Esophagus (tissue), 2 donors: ENCODE data around the gene KHDC1L. TPM values are rescaled to one million over a fixed set of nuclear protein-coding genes. Genes with fewer than 3 reads are reported as not detected.

Experiments
- H3K27ac ChIP-seq, 2 donors: one replicate each; pipeline ENCODE4 v1.5.1; 2013; ENCODE audit warnings: low read depth in 2 of 2, mild to moderate bottlenecking in 2 of 2, inconsistent platforms in 1 of 2, low read length in 1 of 2, moderate library complexity in 1 of 2
- H3K27me3 ChIP-seq, 2 donors: one replicate each; pipeline ENCODE4 v1.6.1; 2013; ENCODE audit warnings: low read length in 2 of 2, control low read depth in 1 of 2, mild to moderate bottlenecking in 1 of 2; ENCODE audit not compliant: insufficient read depth in 2 of 2, control insufficient read depth in 1 of 2
- H3K36me3 ChIP-seq, 2 donors: one replicate each; pipeline ENCODE4 v1.6.1; 2013; ENCODE audit warnings: low read length in 1 of 2; ENCODE audit not compliant: control insufficient read depth in 2 of 2, insufficient read depth in 2 of 2
- H3K4me1 ChIP-seq, 2 donors: one replicate each; pipeline ENCODE4 v1.6.1; 2013; ENCODE audit warnings: low read length in 1 of 2; ENCODE audit not compliant: control insufficient read depth in 2 of 2, insufficient read depth in 2 of 2
- H3K4me3 ChIP-seq, 2 donors: one replicate each; pipeline ENCODE4 v1.5.1; 2013; ENCODE audit warnings: low read length in 2 of 2, mild to moderate bottlenecking in 2 of 2, low read depth in 1 of 2, moderate library complexity in 1 of 2
- H3K9me3 ChIP-seq, 2 donors: one replicate each; pipeline ENCODE4 v1.6.1; 2013; ENCODE audit warnings: mild to moderate bottlenecking in 2 of 2, low read depth in 1 of 2, low read length in 1 of 2, moderate library complexity in 1 of 2; ENCODE audit not compliant: control insufficient read depth in 2 of 2, insufficient read depth in 1 of 2
- WGBS, 2 donors: extraction: QIAGEN DNeasy Blood & Tissue Kit; methylation state at CpG; one replicate each; pipeline ENCODE4 v1.1.7; 2013; 5-methylcytosine and 5-hydroxymethylcytosine counted together
- polyA plus RNA-seq, 2 donors: library from polyadenylated mRNA; stranded (reverse); fragments of 200-250 nt; gene quantifications; one replicate each; pipeline ENCODE4 v1.2.3, GENCODE V29; 2013
- donor health status: healthy with polysubstance abuse.
- donor health status: Bipolar disorder and iron deficiency.

KHDC1L gene
- polyA plus RNA-seq, 2 donors, result 0.22 TPM; not detected in 1

GRCh38 chr6:73180763-73181619 is 44.3 kb downstream of the KHDC1L start:
- Histone ChIP-seq H3K4me3 (no peak overlapping the region), H3K36me3 (no peaks in the 10 kb centered on the region), H3K4me1 (no peaks in the 10 kb centered on the region), H3K9me3 (no peaks in the 10 kb centered on the region), H3K27me3 (no peaks in the 10 kb centered on the region), H3K27ac (no peak overlapping the region)
- 13 to 17% methylated on average over 7 of the region's 7 CpGs for WGBS, 2 donors

GRCh38 chr6:73180076-73180738 is 45.1 kb downstream of the KHDC1L start:
- H3K36me3 ChIP-seq, result no peaks in the 10 kb centered on the region
- H3K9me3 ChIP-seq, result no peaks in the 10 kb centered on the region
- H3K27ac ChIP-seq, result no peak overlapping the region
- no peak overlapping the region for H3K4me3 ChIP-seq
- WGBS, 2 donors, result 81% methylated on average over 6 of the region's 6 CpGs
- H3K4me1 ChIP-seq, result no peaks in the 10 kb centered on the region
- H3K27me3 ChIP-seq, result no peaks in the 10 kb centered on the region

GRCh38 chr6:73177221-73177944 is 47.9 kb downstream of the KHDC1L start:
- no peaks in the 10 kb centered on the region for H3K27me3 ChIP-seq
- no peaks in the 10 kb centered on the region for H3K9me3 ChIP-seq
- H3K27ac ChIP-seq, result no peak overlapping the region
- H3K4me1 ChIP-seq, result no peaks in the 10 kb centered on the region
- H3K4me3 ChIP-seq, result no peak overlapping the region
- 71 to 77% methylated on average over 5 of the region's 5 CpGs for WGBS, 2 donors
- no peaks in the 10 kb centered on the region for H3K36me3 ChIP-seq

- 81 to 87% methylated on average over 6 of the region's 6 CpGs for WGBS, 2 donors
- no peaks in the 10 kb centered on the region for H3K9me3 ChIP-seq
These were observed 49.2 kb downstream of the KHDC1L start for GRCh38 chr6:73176057-73176456.

GRCh38 chr6:73174646-73175045 is 50.6 kb downstream of the KHDC1L start:
- H3K9me3 ChIP-seq, result no peaks in the 10 kb centered on the region
- 81 to 90% methylated on average over 4 of the region's 4 CpGs for WGBS, 2 donors
- no peaks in the 10 kb centered on the region for H3K27me3 ChIP-seq
- no peaks in the 10 kb centered on the region for H3K4me1 ChIP-seq
- no peak overlapping the region for H3K4me3 ChIP-seq
- H3K36me3 ChIP-seq, result no peaks in the 10 kb centered on the region
- no peak overlapping the region for H3K27ac ChIP-seq

More at GRCh38 chr6:73176057-73176456, 49.2 kb downstream of the KHDC1L start:
- no peak overlapping the region for H3K4me3 ChIP-seq
- no peaks in the 10 kb centered on the region for H3K27me3 ChIP-seq
- H3K36me3 ChIP-seq, result no peaks in the 10 kb centered on the region
- H3K27ac ChIP-seq, result no peak overlapping the region
- no peaks in the 10 kb centered on the region for H3K4me1 ChIP-seq

Other genes with a start within 250 kb of the KHDC1L start
- under 1 TPM; 0.84 to 0.91 TPM for gene KHDC1, start 37.7 kb upstream of the KHDC1L start, polyA plus RNA-seq
- gene DPPA5, start 128.8 kb upstream of the KHDC1L start, polyA plus RNA-seq, result not detected
- not detected for gene KHDC3L, start 137.2 kb upstream of the KHDC1L start, polyA plus RNA-seq
- under 1 TPM; 0.22 to 0.34 TPM for gene OOEP, start 144.4 kb upstream of the KHDC1L start, polyA plus RNA-seq
- gene DDX43, start 169.3 kb upstream of the KHDC1L start, polyA plus RNA-seq, result under 1 TPM; 0.31 to 0.60 TPM
- 1 to 10 TPM; 1.2 to 2.3 TPM for gene CGAS, start 226.8 kb upstream of the KHDC1L start, polyA plus RNA-seq
- 10 to 100 TPM; 11.8 to 15.8 TPM for gene MTO1, start 236.2 kb upstream of the KHDC1L start, polyA plus RNA-seq